CD4-positive, CD25-positive, alpha-beta regulatory T cell (primary cell): ENCODE data around the gene TPO. TPM values are rescaled to one million over a fixed set of nuclear protein-coding genes. Genes with fewer than 3 reads are reported as not detected.
"Not testable (repeated sequence)": the region's sequence is repeated elsewhere in the genome, so short reads cannot be mapped to it uniquely, and the experiment has no call there.

Experiments
- ATAC-seq, 2 donors: fragments of 150-1000 bp; cut with Tn5 transposase; one replicate each; pipeline ENCODE4 v1.10.0; 2021; ENCODE audit warnings: low read depth in 2 of 2, moderate number of reproducible peaks in 2 of 2, moderate library complexity in 1 of 2
- DNase-seq, 3 donors: peaks; one replicate each; pipeline versions ENCODE4 v3.0.0 to v3.0.0-alpha.2; 2012 to 2022; ENCODE audit warnings: mixed read lengths in 1 of 3
- H3K27ac ChIP-seq: one replicate; pipeline ENCODE4 v1.7.0; 2013; ENCODE audit warnings: mild to moderate bottlenecking, low read length; ENCODE audit not compliant: insufficient read depth, poor library complexity, severe bottlenecking
- H3K27me3 ChIP-seq: one replicate; pipeline ENCODE4 v1.7.0; 2013; ENCODE audit warnings: low read length; ENCODE audit not compliant: control insufficient read depth, insufficient read depth
- H3K36me3 ChIP-seq: one replicate; pipeline ENCODE4 v1.7.0; 2013; ENCODE audit warnings: mild to moderate bottlenecking, low read length, moderate library complexity; ENCODE audit not compliant: control insufficient read depth, insufficient read depth
- H3K4me1 ChIP-seq: 2 replicates; pipeline ENCODE4 v1.7.0; 2013; ENCODE audit warnings: mild to moderate bottlenecking, low read length; ENCODE audit not compliant: insufficient read depth, control insufficient read depth, poor library complexity, severe bottlenecking
- H3K4me3 ChIP-seq: one replicate; pipeline ENCODE4 v1.7.0; 2013; ENCODE audit warnings: low read depth, mild to moderate bottlenecking, low read length, moderate library complexity
- H3K9me3 ChIP-seq, 2 experiments: 1 replicate in 1 of 2; 2 replicates in 1 of 2; pipeline ENCODE4 v1.7.0; 2013; ENCODE audit warnings: low read length in 2 of 2, mild to moderate bottlenecking in 1 of 2, moderate library complexity in 1 of 2; ENCODE audit not compliant: control insufficient read depth in 2 of 2
- H3K27ac Mint-ChIP-seq, 3 donors: one replicate each; pipeline ENCODE4 v1.8.0; 2020 to 2022; ENCODE audit warnings: mild to moderate bottlenecking in 3 of 3, mixed read lengths in 3 of 3, moderate library complexity in 2 of 3
- H3K27me3 Mint-ChIP-seq: one replicate; pipeline ENCODE4 v1.8.0; 2022; ENCODE audit warnings: mild to moderate bottlenecking, mixed read lengths
- H3K36me3 Mint-ChIP-seq: one replicate; pipeline ENCODE4 v1.8.0; 2020; ENCODE audit warnings: mixed read lengths
- H3K4me1 Mint-ChIP-seq, 4 donors: one replicate each; pipeline ENCODE4 v1.8.0; 2020 to 2022; ENCODE audit warnings: mixed read lengths in 4 of 4, mild to moderate bottlenecking in 1 of 4
- H3K4me3 Mint-ChIP-seq, 4 donors: one replicate each; pipeline ENCODE4 v1.8.0; 2020 to 2022; ENCODE audit warnings: mild to moderate bottlenecking in 4 of 4, mixed read lengths in 4 of 4, moderate library complexity in 3 of 4
- H3K9me3 Mint-ChIP-seq, 7 donors: one replicate each; pipeline ENCODE4 v1.8.0; 2020 to 2022; ENCODE audit warnings: mixed read lengths in 7 of 7, mild to moderate bottlenecking in 3 of 7, moderate library complexity in 2 of 7
- polyA plus RNA-seq, 4 donors: library from polyadenylated mRNA; unstranded; fragments of 300-500 nt; fragmentation: Illumina TruSeq; gene quantifications; one replicate each; pipeline ENCODE4 v1.2.3, GENCODE V29; 2021
- total RNA-seq: library from RNA; stranded (reverse); gene quantifications from one replicate; pipeline ENCODE4 v1.2.3, GENCODE V29; 2022

TPO gene
- total and polyA plus RNA-seq, 5 donors from 2014 or later = 0.27 to 1.5 (median 0.57) TPM

GRCh38 chr2:1516798-1517060 is 103.5 kb downstream of the TPO start:
- peaks cover 0 to 2% (median 0%) of the 10 kb centered on the region in 7 donors for H3K9me3 Mint-ChIP-seq
- H3K27ac Mint-ChIP-seq = no peak overlapping the region
- peaks cover 0 to 17% (median 14%) of the 10 kb centered on the region in 4 donors for H3K4me1 Mint-ChIP-seq

GRCh38 chr2:1517291-1517690 is 104.0 kb downstream of the TPO start:
- H3K27me3 Mint-ChIP-seq, H3K27me3 ChIP-seq, H3K36me3 Mint-ChIP-seq, H3K4me3 Mint-ChIP-seq, H3K27ac Mint-ChIP-seq, H3K27ac ChIP-seq, DNase-seq, H3K4me3 ChIP-seq, H3K9me3 ChIP-seq, H3K4me1 ChIP-seq, ATAC-seq, H3K9me3 Mint-ChIP-seq, H3K36me3 ChIP-seq: not testable (repeated sequence)
- peaks cover 0 to 17% (median 14%) of the 10 kb centered on the region in 4 donors for H3K4me1 Mint-ChIP-seq

More at GRCh38 chr2:1516798-1517060, 103.5 kb downstream of the TPO start:
- Mint-ChIP-seq H3K36me3 (no peaks in the 10 kb centered on the region), H3K4me3 (no peak overlapping the region), H3K27me3 (peaks cover 4% of the 10 kb centered on the region)
- H3K27ac ChIP-seq = no peak overlapping the region
- H3K4me3 ChIP-seq = no peak overlapping the region
- H3K36me3 ChIP-seq = no peaks in the 10 kb centered on the region
- no peak for DNase-seq
- no peaks in the 10 kb centered on the region for H3K9me3 ChIP-seq
- peaks cover 7% of the 10 kb centered on the region for H3K4me1 ChIP-seq
- no peak for ATAC-seq
- no peaks in the 10 kb centered on the region for H3K27me3 ChIP-seq

GRCh38 chr2:1517786-1518185 is 104.5 kb downstream of the TPO start:
- H3K4me1 ChIP-seq = peaks cover 7% of the 10 kb centered on the region
- Mint-ChIP-seq H3K36me3 (no peaks in the 10 kb centered on the region), H3K27me3 (peaks cover 4% of the 10 kb centered on the region), H3K9me3 (peaks cover 0 to 2% (median 0%) of the 10 kb centered on the region in 7 donors), H3K4me3 (peak overlapping the region in 1 of 4 donors; percentile 17), H3K4me1 (peaks cover 0 to 17% (median 14%) of the 10 kb centered on the region in 4 donors), H3K27ac (peak overlapping the region; percentile 53 to 89 (median 84))
- H3K9me3 ChIP-seq = no peaks in the 10 kb centered on the region
- no peak overlapping the region for H3K4me3 ChIP-seq
- ATAC-seq (no peak), DNase-seq (no peak)
- H3K36me3 ChIP-seq = no peaks in the 10 kb centered on the region
- peak overlapping the region; percentile 38 for H3K27ac ChIP-seq
- H3K27me3 ChIP-seq = no peaks in the 10 kb centered on the region

GRCh38 chr2:1518331-1518803 is 105.1 kb downstream of the TPO start:
- no peaks in the 10 kb centered on the region for H3K36me3 Mint-ChIP-seq
- peaks cover 0 to 2% (median 0%) of the 10 kb centered on the region in 7 donors for H3K9me3 Mint-ChIP-seq
- peak overlapping the region; percentile 38 for H3K27ac ChIP-seq

GRCh38 chr2:1518867-1519530 is 105.7 kb downstream of the TPO start:
- no peak for DNase-seq
- peaks cover 0 to 2% (median 0%) of the 10 kb centered on the region in 7 donors for H3K9me3 Mint-ChIP-seq

More at GRCh38 chr2:1518331-1518803, 105.1 kb downstream of the TPO start:
- H3K27ac Mint-ChIP-seq = peak overlapping the region; percentile 53 to 89 (median 84)
- peaks cover 4% of the 10 kb centered on the region for H3K27me3 Mint-ChIP-seq
- peaks cover 7% of the 10 kb centered on the region for H3K4me1 ChIP-seq
- peaks cover 0 to 17% (median 14%) of the 10 kb centered on the region in 4 donors for H3K4me1 Mint-ChIP-seq
- DNase-seq = peak in 2 of 3 donors; percentile 27 to 28
- H3K27me3 ChIP-seq = no peaks in the 10 kb centered on the region
- H3K9me3 ChIP-seq = no peaks in the 10 kb centered on the region
- ATAC-seq = peak; percentile 69 to 72
- H3K4me3 ChIP-seq = no peak overlapping the region
- H3K4me3 Mint-ChIP-seq = peak overlapping the region in 1 of 4 donors; percentile 0
- H3K36me3 ChIP-seq = no peaks in the 10 kb centered on the region

GRCh38 chr2:1521191-1521877 is 108.1 kb downstream of the TPO start:
- Mint-ChIP-seq H3K9me3 (peaks cover 0 to 2% (median 0%) of the 10 kb centered on the region in 7 donors), H3K4me3 (no peak overlapping the region), H3K27me3 (peaks cover 4% of the 10 kb centered on the region), H3K27ac (peak overlapping the region in 1 of 3 donors; percentile 10), H3K4me1 (peaks cover 0 to 17% (median 14%) of the 10 kb centered on the region in 4 donors), H3K36me3 (no peaks in the 10 kb centered on the region)
- Histone ChIP-seq H3K4me3 (no peak overlapping the region), H3K36me3 (no peaks in the 10 kb centered on the region), H3K27ac (no peak overlapping the region), H3K9me3 (no peaks in the 10 kb centered on the region), H3K4me1 (peaks cover 7% of the 10 kb centered on the region), H3K27me3 (no peaks in the 10 kb centered on the region)
- no peak for DNase-seq
- no peak for ATAC-seq

More at GRCh38 chr2:1518867-1519530, 105.7 kb downstream of the TPO start:
- ATAC-seq = no peak
- no peak overlapping the region for H3K4me3 ChIP-seq
- Mint-ChIP-seq H3K27me3 (peaks cover 4% of the 10 kb centered on the region), H3K36me3 (no peaks in the 10 kb centered on the region), H3K27ac (peak overlapping the region; percentile 53 to 89 (median 84)), H3K4me3 (no peak overlapping the region), H3K4me1 (peaks cover 0 to 17% (median 14%) of the 10 kb centered on the region in 4 donors)
- H3K36me3 ChIP-seq = no peaks in the 10 kb centered on the region
- H3K9me3 ChIP-seq = no peaks in the 10 kb centered on the region
- peak overlapping the region; percentile 38 for H3K27ac ChIP-seq
- H3K27me3 ChIP-seq = no peaks in the 10 kb centered on the region
- H3K4me1 ChIP-seq = peaks cover 7% of the 10 kb centered on the region

- Histone ChIP-seq H3K27me3 (no peaks in the 10 kb centered on the region), H3K4me3 (no peak overlapping the region), H3K27ac (no peak overlapping the region), H3K4me1 (peaks cover 7% of the 10 kb centered on the region), H3K36me3 (no peaks in the 10 kb centered on the region), H3K9me3 (peaks cover 0 to under 1% of the 10 kb centered on the region in 2 experiments)
- no peak for DNase-seq
- Mint-ChIP-seq H3K27me3 (peaks cover 4% of the 10 kb centered on the region), H3K27ac (no peak overlapping the region), H3K4me1 (peaks cover 0 to 17% (median 14%) of the 10 kb centered on the region in 4 donors), H3K9me3 (peaks cover 0 to 2% (median 0%) of the 10 kb centered on the region in 7 donors), H3K4me3 (no peak overlapping the region), H3K36me3 (no peaks in the 10 kb centered on the region)
- ATAC-seq = no peak
These were observed 108.9 kb downstream of the TPO start for GRCh38 chr2:1521878-1522830.
